IMR-90 (cell line): Measurements from ENCODE around the gene MRPL54. TPM values are rescaled to one million over a fixed set of nuclear protein-coding genes. Genes with fewer than 3 reads are reported as not detected.

ENCODE experiments used
- ATAC-seq: fragments of 200-7000 bp; cut with Tn5 transposase; 2 replicates; pipeline ENCODE4 v1.9.1; 2020; ENCODE audit warnings: low read depth, mild to moderate bottlenecking, moderate library complexity
- BruUV-seq: library from RNA; stranded (reverse); fragments of 400-500 nt; replicated peaks from 2 replicates; lab custom pipeline; 2021; lab: Mats Ljungman, UMichigan
- CTCF ChIA-PET: fragments of 300-600 bp; formaldehyde crosslinking; extraction: SDS; loops from one replicate; lab custom pipeline; 2021; ENCODE audit warnings: antibody characterized with exemption; lab: Yijun Ruan, JAX
- POLR2A ChIA-PET: fragments of 300-600 bp; sonication (Branson Sonifier 250); formaldehyde crosslinking; loops from one replicate; lab custom pipeline; 2022; ENCODE audit warnings: antibody characterized with exemption; ENCODE audit not compliant: unreplicated experiment; lab: Charles Lee
- DNase-seq: peaks from one replicate; pipeline ENCODE4 v3.0.0; 2013
- H2AFZ ChIP-seq: replicated peaks from 2 replicates; pipeline ENCODE3; 2013; ENCODE audit warnings: low read length, mild to moderate bottlenecking; ENCODE audit not compliant: poor library complexity
- H2AK5ac ChIP-seq: 2 replicates; pipeline ENCODE4 v1.6.1; 2013; ENCODE audit warnings: low read depth, low read length, inconsistent platforms
- H2AK9ac ChIP-seq: replicated peaks from 2 replicates; pipeline ENCODE3; 2013; ENCODE audit warnings: mild to moderate bottlenecking, low read depth, low read length, moderate library complexity; ENCODE audit not compliant: poor library complexity
- H2BK120ac ChIP-seq: 2 replicates; pipeline ENCODE4 v1.6.1; 2013; ENCODE audit warnings: low read depth, low read length, inconsistent platforms
- H2BK15ac ChIP-seq: 3 replicates; pipeline ENCODE4 v1.6.1; 2013; ENCODE audit warnings: low read depth, low read length, inconsistent platforms
- H2BK20ac ChIP-seq: 2 replicates; pipeline ENCODE4 v1.6.1; 2013; ENCODE audit warnings: low read depth, mild to moderate bottlenecking, inconsistent platforms, low read length, moderate library complexity
- H2BK5ac ChIP-seq: 2 replicates; pipeline ENCODE4 v1.6.1; 2013; ENCODE audit warnings: mild to moderate bottlenecking, low read depth, low read length, inconsistent platforms; ENCODE audit not compliant: poor library complexity, severe bottlenecking
- H3K14ac ChIP-seq: replicated peaks from 2 replicates; pipeline ENCODE4 v1.6.1; 2013; ENCODE audit warnings: low read depth, low read length, inconsistent platforms
- H3K18ac ChIP-seq: 2 replicates; pipeline ENCODE4 v1.6.1; 2013; ENCODE audit warnings: low read depth, low read length, control low read depth
- H3K23ac ChIP-seq: 2 replicates; pipeline ENCODE4 v1.6.1; 2013; ENCODE audit warnings: low read depth, low read length, inconsistent platforms
- H3K27ac ChIP-seq: 2 replicates; pipeline ENCODE4 v1.5.1; 2013; ENCODE audit warnings: mild to moderate bottlenecking, control low read depth, low read length; ENCODE audit not compliant: insufficient read depth
- H3K27me3 ChIP-seq: 2 replicates; pipeline ENCODE4 v1.6.1; 2013; ENCODE audit warnings: low read length; ENCODE audit not compliant: control insufficient read depth, insufficient read depth
- H3K36me3 ChIP-seq: 2 replicates; pipeline ENCODE4 v1.6.1; 2013; ENCODE audit warnings: low read length, mixed read lengths; ENCODE audit not compliant: control insufficient read depth, insufficient read depth
- H3K4ac ChIP-seq: 2 replicates; pipeline ENCODE4 v1.6.1; 2013; ENCODE audit warnings: low read depth, low read length, inconsistent platforms
- H3K4me1 ChIP-seq: 2 replicates; pipeline ENCODE4 v1.6.1; 2013; ENCODE audit warnings: low read length, mixed read lengths; ENCODE audit not compliant: control insufficient read depth, insufficient read depth
- H3K4me2 ChIP-seq: 2 replicates; pipeline ENCODE4 v1.6.1; 2013; ENCODE audit warnings: low read depth, mild to moderate bottlenecking, control low read depth, low read length, moderate library complexity
- H3K4me3 ChIP-seq: 2 replicates; pipeline ENCODE4 v1.5.1; 2013; ENCODE audit warnings: low read depth, mild to moderate bottlenecking, control low read depth, low read length, moderate library complexity; ENCODE audit not compliant: insufficient read depth
- H3K56ac ChIP-seq: 2 replicates; pipeline ENCODE4 v1.6.1; 2013; ENCODE audit warnings: low read length, inconsistent platforms; ENCODE audit not compliant: insufficient read depth; ENCODE audit errors: extremely low read depth
- H3K79me1 ChIP-seq, 2 experiments: 2 replicates each; pipeline ENCODE4 v1.6.1; 2013; ENCODE audit warnings: low read length in 2 of 2, inconsistent platforms in 1 of 2, low read depth in 1 of 2
- H3K9ac ChIP-seq: 2 replicates; pipeline ENCODE4 v1.6.1; 2013; ENCODE audit warnings: low read depth, low read length, control low read depth
- H3K9me1 ChIP-seq: 2 replicates; pipeline ENCODE4 v1.6.1; 2013; ENCODE audit warnings: low read length, inconsistent platforms; ENCODE audit not compliant: insufficient read depth
- H3K9me3 ChIP-seq: 2 replicates; pipeline ENCODE4 v1.6.1; 2013; ENCODE audit warnings: low read length; ENCODE audit not compliant: control insufficient read depth, insufficient read depth
- H4K20me1 ChIP-seq: 2 replicates; pipeline ENCODE4 v1.6.1; 2013; ENCODE audit warnings: low read length, inconsistent platforms; ENCODE audit not compliant: insufficient read depth
- H4K5ac ChIP-seq: 2 replicates; pipeline ENCODE4 v1.6.1; 2013; ENCODE audit warnings: mild to moderate bottlenecking, low read depth, low read length, control low read depth
- H4K8ac ChIP-seq, 2 experiments: 2 replicates each; pipeline ENCODE4 v1.6.1; 2013; ENCODE audit warnings: low read depth in 2 of 2, low read length in 2 of 2, control low read depth in 1 of 2, inconsistent platforms in 1 of 2
- H4K91ac ChIP-seq: 2 replicates; pipeline ENCODE4 v1.6.1; 2013; ENCODE audit warnings: low read depth, low read length, inconsistent platforms; ENCODE audit not compliant: insufficient read depth
- CHD1 ChIP-seq: IDR thresholded peaks from 2 replicates; pipeline ENCODE4 v1.6.1; 2012; ENCODE audit warnings: low read depth, low read length, improper control_type of control experiment
- CTCF ChIP-seq: conservative IDR thresholded peaks from 2 replicates; pipeline ENCODE4 v1.5.1; 2012; ENCODE audit warnings: mild to moderate bottlenecking, low read depth, low read length, improper control_type of control experiment
- FOS ChIP-seq: fragments of 150-350 bp; IDR thresholded peaks from 2 replicates; pipeline ENCODE4 v1.6.1; 2016; ENCODE audit warnings: low read depth, low read length
- MAFK ChIP-seq: IDR thresholded peaks from 2 replicates; pipeline ENCODE4 v1.6.1; 2012; ENCODE audit warnings: low read depth, low read length, improper control_type of control experiment
- MAZ ChIP-seq: IDR thresholded peaks from 2 replicates; pipeline ENCODE4 v1.6.1; 2012; ENCODE audit warnings: low read depth, mild to moderate bottlenecking, low read length, improper control_type of control experiment, moderate library complexity, borderline replicate concordance
- MXI1 ChIP-seq: IDR thresholded peaks from 2 replicates; pipeline ENCODE4 v1.6.1; 2012; ENCODE audit warnings: low read depth, mild to moderate bottlenecking, low read length, moderate library complexity, borderline replicate concordance
- NFE2L2 ChIP-seq: fragments of 150-350 bp; IDR thresholded peaks from 2 replicates; pipeline ENCODE4 v1.6.1; 2016; ENCODE audit warnings: low read depth, mild to moderate bottlenecking, low read length
- POLR2A ChIP-seq: IDR thresholded peaks from 2 replicates; pipeline ENCODE4 v1.6.1; 2012; ENCODE audit warnings: mild to moderate bottlenecking, low read depth, low read length
- RCOR1 ChIP-seq: IDR thresholded peaks from 2 replicates; pipeline ENCODE4 v1.6.1; 2012; ENCODE audit warnings: mild to moderate bottlenecking, low read length, improper control_type of control experiment; ENCODE audit not compliant: insufficient replicate concordance
- RFX5 ChIP-seq: IDR thresholded peaks from 2 replicates; pipeline ENCODE4 v1.8.0; 2012; ENCODE audit warnings: low read depth, mild to moderate bottlenecking, low read length, moderate library complexity
- SMC3 ChIP-seq: fragments of 150-350 bp; IDR thresholded peaks from 2 replicates; pipeline ENCODE4 v1.6.1; 2016; ENCODE audit warnings: low read depth, mild to moderate bottlenecking, antibody characterized with exemption, low read length, moderate library complexity
- USF2 ChIP-seq: fragments of 150-350 bp; IDR thresholded peaks from 2 replicates; pipeline ENCODE4 v1.6.1; 2017; ENCODE audit warnings: mild to moderate bottlenecking, antibody characterized with exemption, low read length, low read depth
- WGBS, 2 experiments: methylation state at CpG; one replicate each; pipeline versions ENCODE4 v1.1.5 to v1.1.7; 2013; ENCODE audit warnings: missing lambda C conversion rate in 2 of 2; ENCODE audit not compliant: insufficient read length in 1 of 2; ENCODE audit errors: extremely low coverage in 2 of 2; 5-methylcytosine and 5-hydroxymethylcytosine counted together
- dilution Hi-C: fragments of 300-500 bp; cut with HindIII; formaldehyde crosslinking; loops from one replicate; pipeline ENCODE4 v1.14.3; 2018; ENCODE audit warnings: low sequenced_read_pairs; ENCODE audit not compliant: unreplicated experiment
- in situ Hi-C: fragments of 300-500 bp; cut with MboI; formaldehyde crosslinking; loops from 3 replicates; pipeline ENCODE4 v1.14.3; 2019; ENCODE audit warnings: low sequenced_read_pairs, inconsistent platforms, mixed read lengths
- intact Hi-C: fragments of 100-400 bp; cut with micrococcal nuclease; formaldehyde crosslinking; loops from 2 replicates; pipeline ENCODE4 v1.10.0; 2022
- polyA plus RNA-seq, 3 experiments: library from polyadenylated mRNA; depleted of rRNA; stranded (reverse); fragments of >200 nt; gene quantifications; 2 replicates each; pipeline ENCODE4 v1.2.3, GENCODE V29; 2012; ENCODE audit warnings: low replicate concordance in 1 of 3
- total RNA-seq: library from RNA; depleted of rRNA; stranded (reverse); fragments of >200 nt; gene quantifications from 2 replicates; pipeline ENCODE4 v1.2.3, GENCODE V29; 2012
- TF ChIP-seq, protein P1 (sequence below): fragments of 150-350 bp; IDR thresholded peaks from 2 replicates; pipeline ENCODE4 v1.6.1; 2016; ENCODE audit warnings: low read depth, mild to moderate bottlenecking, low read length, moderate library complexity, borderline replicate concordance

MRPL54 gene
- total and polyA plus RNA-seq, 2 of the 4 experiments (the other 2 are of a cell fraction), result 55.9 to 75.7 TPM

- ChIA-PET POLR2A (no interaction called here), CTCF (no interaction called here)
- Histone ChIP-seq H3K9me1 (peaks cover 3% of the 10 kb centered on the region; the same call in 1 of the 2 replicates), H2AFZ (no peak overlapping the region), H3K18ac (no peak overlapping the region), H3K4me3 (no peak overlapping the region), H2BK20ac (no peak overlapping the region), H3K4me1 (peaks cover 2% of the 10 kb centered on the region; the same call in 1 of the 2 replicates), H3K23ac (no peak overlapping the region), H3K4ac (no peak overlapping the region), H4K91ac (no peak overlapping the region), H4K5ac (no peak overlapping the region), H4K8ac (no peak overlapping the region), H2AK9ac (peak overlapping the region; percentile 90), H3K4me2 (no peak overlapping the region), H3K9me3 (no peaks in the 10 kb centered on the region), H3K79me1 (peaks cover 18 to 29% of the 10 kb centered on the region in 2 experiments), H3K14ac (no peak overlapping the region), H4K20me1 (no peaks in the 10 kb centered on the region), H2BK120ac (no peak overlapping the region), H2AK5ac (no peak overlapping the region), H3K27ac (no peak overlapping the region), H2BK15ac (no peak overlapping the region), H3K36me3 (peaks cover 27% of the 10 kb centered on the region), H3K9ac (no peak overlapping the region), H3K27me3 (no peaks in the 10 kb centered on the region), H3K56ac (no peak overlapping the region), H2BK5ac (no peak overlapping the region)
- in situ Hi-C loops, result no loop called here
- BruUV-seq, result no TSS peak
- WGBS, 2 experiments, result no CpG with 5 or more reads among the region's 12 CpGs
- intact Hi-C loops, result no loop called here
- dilution Hi-C loops, result no loop called here
- ATAC-seq (no peak), DNase-seq (no peak)
- TF ChIP-seq RCOR1, result no peak
- no peak for TF ChIP-seq POLR2A
- TF ChIP-seq MXI1, result no peak
- TF ChIP-seq MAFK, result no peak
- TF ChIP-seq NFE2L2, result no peak
- TF ChIP-seq RFX5, result no peak
- no peak for TF ChIP-seq USF2
- no peak for TF ChIP-seq SMC3
- no peak for TF ChIP-seq MAZ
- TF ChIP-seq FOS, result no peak
- no peak for TF ChIP-seq CTCF
- TF ChIP-seq, protein P1, sequence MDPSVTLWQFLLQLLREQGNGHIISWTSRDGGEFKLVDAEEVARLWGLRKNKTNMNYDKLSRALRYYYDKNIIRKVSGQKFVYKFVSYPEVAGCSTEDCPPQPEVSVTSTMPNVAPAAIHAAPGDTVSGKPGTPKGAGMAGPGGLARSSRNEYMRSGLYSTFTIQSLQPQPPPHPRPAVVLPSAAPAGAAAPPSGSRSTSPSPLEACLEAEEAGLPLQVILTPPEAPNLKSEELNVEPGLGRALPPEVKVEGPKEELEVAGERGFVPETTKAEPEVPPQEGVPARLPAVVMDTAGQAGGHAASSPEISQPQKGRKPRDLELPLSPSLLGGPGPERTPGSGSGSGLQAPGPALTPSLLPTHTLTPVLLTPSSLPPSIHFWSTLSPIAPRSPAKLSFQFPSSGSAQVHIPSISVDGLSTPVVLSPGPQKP, result no peak
- TF ChIP-seq CHD1, result no peak
Observed at GRCh38 chr19:3765121-3765520, 2.6 kb downstream of the MRPL54 start.
